Right cardiac atrium (tissue), 5 donors: ENCODE results near the gene TMEM119. TPM values are rescaled to one million over a fixed set of nuclear protein-coding genes. Genes with fewer than 3 reads are reported as not detected.

Experiments
- ATAC-seq, 2 donors: fragments of 200-7000 bp; cut with Tn5 transposase; one replicate each; pipeline versions ENCODE4 v1.8.0 to v1.9.1; 2020; ENCODE audit warnings: moderate library complexity in 2 of 2, mild to moderate bottlenecking in 1 of 2
- DNase-seq, 3 donors: peaks; one replicate each; pipeline ENCODE4 v3.0.0-alpha.2; 2020
- H3K27ac ChIP-seq: one replicate; pipeline ENCODE4 v1.5.1; 2013; ENCODE audit warnings: mild to moderate bottlenecking, low read length, control low read depth, moderate library complexity
- H3K27me3 ChIP-seq: one replicate; pipeline ENCODE4 v1.6.1; 2013; ENCODE audit not compliant: control insufficient read depth, insufficient read depth
- H3K4me1 ChIP-seq: one replicate; pipeline ENCODE4 v1.6.1; 2013; ENCODE audit warnings: low read length; ENCODE audit not compliant: control insufficient read depth, insufficient read depth
- H3K4me3 ChIP-seq: one replicate; pipeline ENCODE4 v1.5.1; 2013; ENCODE audit warnings: low read length, control low read depth
- H3K9me3 ChIP-seq: one replicate; pipeline ENCODE4 v1.6.1; 2013; ENCODE audit warnings: low read length; ENCODE audit not compliant: control insufficient read depth
- WGBS: extraction: QIAGEN DNeasy Blood & Tissue Kit; methylation state at CpG from one replicate; pipeline ENCODE4 v1.1.7; 2013; 5-methylcytosine and 5-hydroxymethylcytosine counted together
- intact Hi-C, 4 donors: fragments of 100-400 bp; cut with DNase I; formaldehyde crosslinking; loops; one replicate each; pipeline versions ENCODE4 v1.11.0 to v1.14.0; 2022 to 2023
- long read RNA-seq, 4 donors: library from polyadenylated mRNA; unstranded; transcript quantifications; one replicate each; pipeline ENCODE4 v2.0.0, GENCODE V29; 2020 to 2021
- polyA plus RNA-seq: library from polyadenylated mRNA; stranded (reverse); fragments of 200-250 nt; gene quantifications from one replicate; pipeline ENCODE4 v1.2.3, GENCODE V29; 2013
- total RNA-seq, 4 donors: library from RNA; stranded (reverse); fragmentation: NEBNext Ultra II Directional; extraction: Animal tissue kit (Norgen Biotek cat#: 25700); gene quantifications; one replicate each; pipeline ENCODE4 v1.2.1, GENCODE V29; 2021
- donor health status: healthy with polysubstance abuse.
- donor health status: DM: no; HTN: yes; CAD: no.
- donor health status: DM: no; HTN: no; CAD: no.
- donor health status: DM: no; HTN: yes; CAD: no; lungs with severe emphysema.
- donor health status: DM: yes; HTN: yes; CAD: no.

Gene TMEM119
- total RNA-seq (1 to 10 TPM; 1.8 to 3.5 (median 2.6) TPM), polyA plus RNA-seq (3.2 TPM)
- long read RNA-seq, donor 1, transcript TMEM119-201 (2 exons, 2,707 nt), result major isoform, 7 of 10 reads
- long read RNA-seq, donor 1, partial matches to known transcripts, result 3 of 10 reads
- long read RNA-seq, donor 1, other reads (novel, unspliced or antisense), result 0 of 10 reads
- long read RNA-seq, donor 2, partial matches to known transcripts, result 0 of 1 reads
- long read RNA-seq, donor 2, other reads (novel, unspliced or antisense), result 1 of 1 reads
- long read RNA-seq, donor 3, partial matches to known transcripts, result 5 of 7 reads
- long read RNA-seq, donor 3, other reads (novel, unspliced or antisense), result 0 of 7 reads
- long read RNA-seq, donor 4, partial matches to known transcripts, result 0 of 3 reads
- long read RNA-seq, donor 4, other reads (novel, unspliced or antisense), result 2 of 3 reads

- DNase-seq (peak; percentile 45 to 80 (median 77)), ATAC-seq (peak; percentile 53 to 57)
- Histone ChIP-seq H3K27me3 (no peaks in the 10 kb centered on the region), H3K4me3 (peak within 1 kb of the TSS; percentile 12), H3K4me1 (no peaks in the 10 kb centered on the region), H3K27ac (no peak within 1 kb of the TSS), H3K9me3 (no peaks in the 10 kb centered on the region)
- 34% methylated on average over 27 of the region's 27 CpGs for WGBS
- intact Hi-C loops, result no loop called here
Observed at GRCh38 chr12:108597559-108598471, at the start of gene TMEM119. Gene TMEM119 (minus strand): TSS chr12:108598084. CDS start chr12:108592383, 5,701 bp downstream.

GRCh38 chr12:108646600-108647579 lies 49.0 kb upstream of the TMEM119 start:
- Histone ChIP-seq H3K27me3 (no peaks in the 10 kb centered on the region), H3K9me3 (no peaks in the 10 kb centered on the region), H3K4me3 (no peak overlapping the region), H3K27ac (peak overlapping the region; percentile 48), H3K4me1 (peaks cover 10% of the 10 kb centered on the region)
- 57% methylated on average over 10 of the region's 10 CpGs for WGBS
- intact Hi-C loops, result no loop called here
- ATAC-seq (peak in 1 of 2 donors; percentile 61), DNase-seq (no peak)

GRCh38 chr12:108645686-108646599 lies 48.1 kb upstream of the TMEM119 start:
- Histone ChIP-seq H3K27me3 (no peaks in the 10 kb centered on the region), H3K4me1 (peaks cover 13% of the 10 kb centered on the region), H3K27ac (no peak overlapping the region), H3K9me3 (no peaks in the 10 kb centered on the region), H3K4me3 (no peak overlapping the region)
- DNase-seq (peak in 1 of 3 donors; percentile 42), ATAC-seq (no peak)
- WGBS, result 80% methylated on average over 15 of the region's 15 CpGs
- intact Hi-C loops, result no loop called here

GRCh38 chr12:108644811-108645120 lies 46.9 kb upstream of the TMEM119 start:
- Histone ChIP-seq H3K4me3 (no peak overlapping the region), H3K27ac (peak overlapping the region; percentile 2), H3K4me1 (peaks cover 13% of the 10 kb centered on the region), H3K27me3 (no peaks in the 10 kb centered on the region), H3K9me3 (no peaks in the 10 kb centered on the region)
- intact Hi-C loops, result no loop called here
- 93% methylated on average over 7 of the region's 7 CpGs for WGBS
- ATAC-seq (no peak), DNase-seq (no peak)

GRCh38 chr12:108643941-108644810 lies 46.3 kb upstream of the TMEM119 start:
- intact Hi-C loops, result no loop called here
- peak; percentile 58 to 63 for ATAC-seq
- peaks cover 13% of the 10 kb centered on the region for H3K4me1 ChIP-seq

GRCh38 chr12:108642899-108643654 lies 45.2 kb upstream of the TMEM119 start:
- Histone ChIP-seq H3K27me3 (no peaks in the 10 kb centered on the region), H3K4me3 (no peak overlapping the region), H3K4me1 (peaks cover 14% of the 10 kb centered on the region), H3K9me3 (no peaks in the 10 kb centered on the region), H3K27ac (no peak overlapping the region)
- ATAC-seq (no peak), DNase-seq (no peak)
- intact Hi-C loops, result no loop called here
- 97% methylated on average over 1 of the region's 1 CpG for WGBS

More at GRCh38 chr12:108643941-108644810, 46.3 kb upstream of the TMEM119 start:
- peak overlapping the region; percentile 80 for H3K27ac ChIP-seq
- H3K27me3 ChIP-seq, result no peaks in the 10 kb centered on the region
- peak in 2 of 3 donors; percentile 62 to 74 for DNase-seq
- H3K4me3 ChIP-seq, result no peak overlapping the region
- WGBS, result 43% methylated on average over 18 of the region's 18 CpGs
- no peaks in the 10 kb centered on the region for H3K9me3 ChIP-seq

- WGBS, result 65% methylated on average over 16 of the region's 16 CpGs
- Histone ChIP-seq H3K4me1 (peaks cover 11% of the 10 kb centered on the region), H3K27ac (peak overlapping the region; percentile 70), H3K9me3 (no peaks in the 10 kb centered on the region), H3K4me3 (no peak overlapping the region), H3K27me3 (no peaks in the 10 kb centered on the region)
- DNase-seq (peak in 1 of 3 donors; percentile 32), ATAC-seq (no peak)
- intact Hi-C loops, result no loop called here
Observed at GRCh38 chr12:108642269-108642870, 44.5 kb upstream of the TMEM119 start.

- Histone ChIP-seq H3K27ac (peak overlapping the region; percentile 70), H3K27me3 (no peaks in the 10 kb centered on the region), H3K4me3 (no peak overlapping the region), H3K9me3 (no peaks in the 10 kb centered on the region), H3K4me1 (peaks cover 11% of the 10 kb centered on the region)
- ATAC-seq (peak in 1 of 2 donors; percentile 5), DNase-seq (peak in 1 of 3 donors; percentile 51)
- WGBS, result 39% methylated on average over 9 of the region's 9 CpGs
- intact Hi-C loops, result no loop called here
Observed at GRCh38 chr12:108641446-108642268, 43.8 kb upstream of the TMEM119 start.
